LHCN-M2 (cell line): Measurements from ENCODE around the gene COL18A1. TPM values are rescaled to one million over a fixed set of nuclear protein-coding genes. Genes with fewer than 3 reads are reported as not detected.

Experiments used
- DNase-seq: peaks from one replicate; pipeline ENCODE4 v3.0.0-alpha.2; 2012; ENCODE audit warnings: low read depth
- total RNA-seq: library from RNA; depleted of rRNA; stranded (reverse); fragments of >200 nt; gene quantifications from 2 replicates; pipeline ENCODE4 v1.2.3, GENCODE V29; 2014

The COL18A1 gene
- total RNA-seq, 1 experiment from 2014 or later = 54.2 TPM

DNA sequence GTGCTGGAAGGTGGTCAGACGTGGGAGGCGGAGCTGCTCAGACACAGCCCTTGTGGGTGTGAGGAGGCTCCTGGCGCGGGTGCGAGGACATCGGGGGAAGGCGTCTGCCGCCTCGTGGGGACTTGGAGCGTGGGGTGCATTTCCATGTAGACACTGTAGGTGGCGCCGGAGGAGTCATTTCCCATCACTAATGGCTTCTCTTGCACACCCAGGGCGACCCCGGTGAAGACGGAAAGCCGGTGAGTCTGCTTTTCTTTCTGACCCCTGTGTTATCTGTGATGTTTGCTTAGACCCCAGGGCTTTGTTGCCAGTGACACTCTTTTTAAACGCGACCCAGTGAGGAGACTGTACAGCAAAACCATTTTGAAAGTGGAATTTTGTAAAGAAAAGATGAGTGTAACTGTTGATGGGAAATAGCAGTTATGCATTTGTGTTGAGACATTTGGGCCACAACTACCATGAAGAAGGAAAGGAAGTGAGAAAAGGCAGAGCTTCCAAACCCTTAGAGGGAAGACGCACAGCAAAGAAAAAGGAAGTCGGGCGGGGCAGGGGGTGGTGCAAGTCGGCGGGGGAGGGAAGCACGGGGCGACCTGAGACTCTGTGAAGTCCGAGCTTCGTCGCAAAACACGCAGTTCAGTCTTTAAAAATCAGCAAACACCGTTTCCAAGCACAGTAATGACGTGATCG is 73.3 kb downstream of the COL18A1 start:
- DNase-seq = peak; percentile 31

DNA sequence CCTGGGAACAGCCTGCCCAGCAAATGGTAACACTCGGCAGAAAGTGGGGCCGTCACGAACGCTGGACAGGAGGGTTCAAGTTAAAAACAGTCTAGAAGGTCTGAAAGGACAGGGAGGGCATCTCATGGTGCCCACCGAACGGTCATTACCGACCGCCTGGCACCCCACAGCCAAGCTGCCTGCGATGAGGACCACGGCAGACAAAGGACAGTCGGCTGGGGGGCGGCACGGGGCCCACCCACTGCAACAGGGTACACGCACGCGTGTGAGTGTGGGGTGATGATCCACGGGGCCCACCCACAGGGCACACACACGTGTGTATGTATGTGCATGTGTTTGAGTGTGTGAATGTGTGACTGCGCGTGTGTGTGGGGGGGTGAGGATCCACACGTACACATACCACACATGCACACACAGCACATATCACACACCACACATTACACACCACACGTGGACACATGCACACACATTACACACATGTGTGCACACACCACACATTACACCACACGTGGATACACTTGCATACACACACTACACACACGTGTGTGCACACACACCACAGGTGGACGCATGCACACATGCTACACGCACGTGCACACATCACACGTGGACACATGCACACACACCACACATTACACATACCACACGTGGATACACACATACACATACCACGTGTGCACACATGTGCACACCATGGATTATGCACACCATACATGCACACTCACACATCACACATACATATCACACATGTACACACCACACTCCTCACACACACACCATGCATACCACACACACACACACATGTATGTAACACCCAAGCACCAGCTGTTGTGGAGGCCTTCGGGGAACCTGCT is 74.1 kb downstream of the COL18A1 start:
- DNase-seq = no peak

DNA sequence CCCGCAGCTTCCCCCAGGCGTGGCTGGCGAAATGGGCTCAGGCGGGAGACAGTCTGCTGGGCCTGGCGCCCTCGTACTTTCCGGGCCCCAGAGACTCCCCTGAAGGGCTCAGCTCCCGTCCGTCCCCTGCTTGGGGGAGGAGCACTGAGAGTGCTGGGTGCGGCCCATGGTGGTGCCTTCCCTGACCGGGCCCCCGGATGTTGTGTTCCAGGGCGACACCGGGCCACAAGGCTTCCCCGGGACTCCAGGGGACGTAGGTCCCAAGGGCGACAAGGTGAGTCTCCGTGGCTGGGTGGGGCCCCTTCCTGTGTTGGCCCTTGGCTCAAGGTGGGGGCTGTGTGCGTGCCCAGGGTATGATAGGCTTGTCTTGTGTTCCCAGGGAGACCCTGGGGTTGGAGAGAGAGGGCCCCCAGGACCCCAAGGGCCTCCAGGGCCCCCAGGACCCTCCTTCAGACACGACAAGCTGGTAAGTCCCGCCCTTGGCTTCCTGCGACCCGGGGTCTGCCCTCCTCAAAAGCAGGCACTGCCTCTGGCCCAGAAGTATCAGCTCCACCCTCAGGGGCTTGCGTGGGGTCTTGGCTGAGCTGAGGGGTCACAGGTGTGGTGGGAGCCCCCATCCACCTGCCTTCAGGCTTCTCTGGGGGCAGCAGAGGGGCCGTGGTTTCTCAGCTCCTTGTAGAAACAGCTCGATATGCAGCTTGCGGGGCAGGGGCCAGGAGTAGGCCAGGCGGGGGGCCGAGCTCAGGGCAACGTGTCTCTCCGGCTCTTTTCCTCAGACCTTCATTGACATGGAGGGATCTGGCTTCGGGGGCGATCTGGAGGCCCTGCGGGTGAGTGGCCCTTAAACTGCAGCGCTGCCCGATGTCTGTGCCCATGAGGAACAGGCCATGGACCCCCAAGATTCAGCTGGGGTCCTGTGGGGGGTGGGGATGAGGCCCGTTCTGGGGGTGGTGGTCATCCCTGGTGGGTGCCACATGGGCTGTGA is 75.0 kb downstream of the COL18A1 start:
- no peak for DNase-seq

DNA sequence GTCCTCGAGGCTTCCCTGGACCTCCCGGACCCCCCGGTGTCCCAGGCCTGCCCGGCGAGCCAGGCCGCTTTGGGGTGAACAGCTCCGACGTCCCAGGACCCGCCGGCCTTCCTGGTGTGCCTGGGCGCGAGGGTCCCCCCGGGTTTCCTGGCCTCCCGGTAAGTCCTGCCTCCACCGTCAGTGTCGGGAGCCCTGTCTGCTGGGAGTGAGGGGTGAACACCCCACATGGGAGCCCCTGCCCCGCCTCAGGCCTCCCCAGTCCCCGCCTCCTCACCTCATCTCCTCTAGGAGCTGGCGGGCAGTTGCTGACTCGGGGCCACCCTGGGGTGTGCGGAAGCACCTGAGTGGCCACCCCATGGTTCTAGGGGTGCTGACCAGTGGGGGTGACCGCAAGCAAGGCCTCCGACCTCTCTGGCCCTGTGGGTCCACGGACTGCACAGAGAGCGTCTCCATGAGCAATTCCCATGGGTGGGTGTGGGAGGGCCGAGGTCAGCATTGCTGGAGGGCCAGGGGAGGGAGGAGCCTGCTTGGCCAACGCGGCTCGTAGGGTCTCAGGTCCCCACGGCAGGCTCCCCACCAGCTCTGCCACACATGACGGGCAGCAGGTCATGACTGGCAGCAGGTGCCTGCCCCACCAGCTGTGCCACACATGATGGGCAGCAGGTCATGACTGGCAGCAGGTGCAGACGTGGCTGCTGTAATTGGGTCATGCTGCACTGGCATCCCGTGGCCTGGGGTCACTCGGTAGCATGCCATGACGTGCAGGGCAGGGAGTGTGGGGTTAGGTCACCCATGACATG is 75.9 kb downstream of the COL18A1 start:
- DNase-seq = no peak

DNA sequence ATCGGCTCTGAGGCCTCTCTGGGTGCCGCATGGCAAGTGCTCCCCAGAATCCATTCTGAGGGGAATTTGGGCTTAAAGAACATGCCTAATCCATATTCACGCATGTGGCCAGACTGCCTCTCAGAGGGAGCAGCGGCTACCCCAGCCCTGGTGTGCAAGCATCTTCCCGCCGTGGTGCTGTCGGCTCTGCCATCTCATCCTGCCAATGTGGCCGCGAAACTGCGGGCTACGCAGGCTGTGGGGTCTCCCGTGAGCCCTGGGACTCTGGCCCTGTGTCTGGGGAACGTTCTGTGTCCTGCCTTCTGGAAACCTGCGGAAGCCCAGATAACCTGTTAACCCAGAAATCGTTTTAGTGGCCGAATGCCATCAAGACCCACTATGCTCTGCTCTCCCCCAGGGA is 76.6 kb downstream of the COL18A1 start:
- DNase-seq = no peak

DNA sequence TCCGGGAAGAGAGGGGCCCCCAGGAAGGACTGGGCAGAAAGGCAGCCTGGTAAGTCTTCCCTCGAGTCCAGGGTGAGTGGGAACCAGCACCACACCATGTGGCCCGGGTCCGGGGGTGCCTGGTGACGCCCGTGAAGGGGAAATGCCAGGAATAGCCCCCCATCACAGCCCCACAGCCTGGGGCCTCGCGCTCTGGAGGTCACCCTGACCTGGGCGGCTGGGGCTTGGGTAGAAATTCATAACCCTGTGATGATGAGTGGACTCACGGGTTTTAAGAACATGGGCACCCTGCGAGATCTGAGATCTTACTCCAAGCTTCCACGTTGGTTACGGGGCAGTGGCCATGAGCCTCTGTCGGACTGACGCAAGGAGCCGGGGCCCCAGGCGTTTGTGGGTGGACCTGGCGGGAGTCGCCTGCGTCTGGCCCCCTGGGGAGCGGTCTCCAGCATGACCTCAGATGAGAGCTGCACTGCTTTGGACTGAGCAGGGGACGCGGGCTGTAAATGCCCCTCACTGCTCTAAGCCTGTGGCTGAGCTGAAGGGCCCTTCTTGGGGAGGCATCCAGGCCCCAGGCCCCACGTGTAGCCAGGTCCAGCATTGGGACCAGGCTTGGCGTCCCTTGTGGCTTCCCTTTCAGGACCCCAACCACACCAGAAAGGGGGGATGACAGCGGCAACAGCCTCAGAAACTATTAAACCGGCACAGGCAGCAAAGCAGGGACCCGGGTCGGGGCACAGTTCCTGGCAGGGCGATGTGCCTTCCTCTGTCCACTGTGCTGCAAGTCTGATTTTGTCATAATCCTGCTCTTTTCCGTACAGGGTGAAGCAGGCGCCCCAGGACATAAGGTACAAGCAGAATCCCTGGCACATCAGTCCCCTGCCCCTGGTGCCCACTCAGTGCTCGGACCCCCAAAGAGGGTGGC is 77.3 kb downstream of the COL18A1 start:
- DNase-seq = no peak

DNA sequence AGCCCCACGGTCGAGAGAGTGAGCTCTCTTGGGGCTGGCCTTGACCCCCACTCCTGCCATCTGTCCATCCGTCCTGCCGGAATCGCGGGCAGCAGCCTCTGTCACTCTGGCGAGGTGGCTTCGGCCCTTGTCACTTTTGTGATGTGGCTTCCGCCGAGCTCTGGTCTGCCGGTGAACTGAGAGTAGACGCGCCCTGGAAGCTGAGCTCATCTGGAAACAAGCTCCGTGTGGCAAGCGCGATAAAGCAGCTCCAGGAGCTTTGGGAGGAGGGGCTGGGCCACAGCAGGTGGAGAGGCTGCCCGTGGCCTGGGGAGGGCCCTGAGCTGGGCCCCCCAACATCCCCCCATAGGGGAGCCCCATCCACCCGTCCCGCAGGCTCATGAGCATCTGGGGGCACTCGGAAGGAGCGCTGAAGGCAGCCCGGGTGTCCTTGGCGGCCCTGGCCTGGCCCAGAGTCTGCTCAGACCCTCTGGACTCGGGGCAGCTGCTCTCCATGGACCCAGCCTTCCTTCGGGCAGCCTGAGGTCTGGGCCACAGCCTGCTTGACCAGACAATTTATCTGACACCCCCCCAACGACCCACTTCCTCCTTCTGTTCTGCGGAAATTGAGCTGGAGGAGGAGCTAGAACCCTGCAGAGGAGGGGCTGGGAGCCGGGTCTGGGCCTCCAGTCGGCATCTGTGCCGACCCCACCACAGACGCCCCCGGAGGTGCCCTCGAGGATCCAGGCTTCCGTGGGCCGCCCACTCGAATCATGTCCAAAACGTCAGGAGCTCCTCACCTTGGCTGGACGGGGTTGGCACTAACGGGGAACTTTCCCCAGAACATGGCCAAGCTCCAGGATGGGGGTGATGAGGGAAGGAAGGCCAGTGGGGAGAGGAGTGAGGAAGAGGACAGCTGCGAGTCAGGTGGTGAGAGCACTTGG is 78.2 kb downstream of the COL18A1 start:
- no peak for DNase-seq

DNA sequence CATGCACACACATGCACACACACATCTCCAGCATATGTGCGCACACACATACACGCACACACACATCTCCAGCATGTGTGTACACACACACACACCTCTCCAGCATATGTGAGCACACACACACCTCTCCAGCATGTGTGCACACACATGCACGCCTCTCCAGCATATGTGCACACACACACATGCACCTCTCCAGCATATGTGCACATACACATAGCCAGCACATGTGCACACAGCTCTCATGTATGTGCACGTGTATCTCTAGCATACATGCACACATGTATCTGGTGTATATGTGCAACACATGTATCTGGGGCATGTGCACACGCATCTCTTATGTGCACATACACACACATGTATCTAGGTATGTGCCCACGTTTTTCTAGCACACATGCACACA is 79.4 kb downstream of the COL18A1 start:
- no peak for DNase-seq

DNA sequence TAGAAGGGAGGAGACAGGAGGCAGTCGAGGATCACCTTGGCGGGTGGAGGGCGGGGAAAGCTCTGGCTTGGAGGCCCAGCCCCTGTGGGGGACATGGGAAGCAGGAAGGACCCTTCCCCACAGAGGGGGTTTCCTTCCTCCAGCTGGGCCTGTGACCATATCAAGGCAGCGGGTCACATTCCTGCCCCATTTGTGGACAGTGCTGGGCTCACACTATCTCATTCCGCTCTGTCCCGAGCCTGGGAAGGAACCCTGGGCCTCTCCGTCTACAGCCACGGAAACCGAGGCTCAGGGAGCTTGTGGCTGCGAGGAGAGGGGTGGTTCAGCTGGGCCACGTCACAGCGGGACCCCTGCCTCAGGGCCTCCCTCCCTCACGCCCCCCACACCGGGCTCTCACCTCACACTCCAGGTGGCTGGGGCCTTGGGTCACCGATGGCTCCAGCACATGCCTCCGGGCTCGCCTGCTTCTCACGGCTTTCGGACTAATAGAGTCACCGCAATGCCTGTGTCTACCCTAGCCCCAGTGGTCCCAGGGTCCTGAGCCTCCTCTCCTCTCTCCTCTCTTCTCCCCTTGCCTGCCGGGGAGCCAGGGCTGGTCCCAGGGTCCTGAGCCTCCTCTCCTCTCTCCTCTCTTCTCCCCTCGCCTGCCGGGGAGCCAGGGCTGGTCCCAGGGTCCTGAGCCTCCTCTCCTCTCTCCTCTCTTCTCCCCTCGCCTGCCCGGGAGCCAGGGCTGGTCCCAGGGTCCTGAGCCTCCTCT is 80.9 kb downstream of the COL18A1 start:
- no peak for DNase-seq

DNA sequence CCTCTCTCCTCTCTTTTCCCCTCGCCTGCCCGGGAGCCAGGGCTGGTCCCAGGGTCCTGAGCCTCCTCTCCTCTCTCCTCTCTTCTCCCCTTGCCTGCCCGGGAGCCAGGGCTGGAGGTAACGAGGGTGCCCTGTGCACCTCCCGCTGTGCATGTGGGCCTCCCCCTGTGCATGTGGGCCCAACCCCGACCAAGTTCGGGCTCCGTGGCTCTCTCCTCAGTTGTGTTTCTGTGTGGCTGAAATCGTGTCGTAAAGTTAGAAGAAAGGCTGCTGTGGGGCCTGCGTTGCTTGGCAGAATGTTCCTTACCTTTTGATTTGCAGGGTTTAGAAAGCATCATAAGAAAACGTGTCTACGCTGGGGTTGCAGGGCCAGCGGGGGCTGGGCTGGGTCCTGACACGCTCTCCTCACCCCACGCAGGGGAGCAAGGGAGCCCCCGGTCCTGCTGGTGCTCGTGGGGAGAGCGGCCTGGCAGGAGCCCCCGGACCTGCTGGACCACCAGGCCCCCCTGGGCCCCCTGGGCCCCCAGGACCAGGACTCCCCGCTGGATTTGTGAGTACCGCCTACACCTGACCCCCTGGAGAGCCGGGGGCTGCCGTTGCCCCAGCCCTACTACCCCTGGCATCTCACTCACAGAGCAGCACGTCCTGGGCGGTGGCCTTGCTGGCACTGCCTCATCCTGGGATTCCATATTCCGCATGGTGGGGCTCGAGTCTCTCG is 81.6 kb downstream of the COL18A1 start:
- DNase-seq = no peak

DNA sequence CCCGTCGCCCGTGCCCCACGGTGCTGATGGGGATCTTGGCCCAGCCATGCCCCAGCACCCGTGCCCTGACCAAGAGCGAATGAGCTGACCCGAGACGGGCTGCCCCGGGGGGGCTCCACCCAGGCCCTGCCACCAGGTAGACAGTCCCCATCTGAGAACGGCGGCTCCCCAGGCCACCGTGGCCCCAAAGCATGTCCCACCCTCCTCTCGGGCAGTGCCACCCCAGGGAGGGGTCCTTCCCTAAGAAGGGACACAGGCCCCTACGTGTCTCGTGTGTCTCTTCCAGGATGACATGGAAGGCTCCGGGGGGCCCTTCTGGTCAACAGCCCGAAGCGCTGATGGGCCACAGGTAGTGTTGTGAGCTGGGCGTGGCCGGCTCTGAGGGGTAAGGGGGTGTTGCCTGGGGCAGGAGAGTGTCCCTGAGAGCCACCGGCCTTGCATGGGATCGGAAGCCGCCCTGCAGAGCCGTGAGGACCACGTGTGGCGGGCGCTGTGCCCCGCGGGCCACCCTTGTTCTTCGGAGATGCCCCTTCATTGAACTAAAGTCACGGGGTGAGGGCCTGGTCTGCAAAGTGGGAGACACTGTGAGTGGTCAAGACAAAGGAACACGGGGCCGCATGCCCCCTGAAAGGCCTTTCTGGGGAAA is 82.3 kb downstream of the COL18A1 start:
- no peak for DNase-seq

DNA sequence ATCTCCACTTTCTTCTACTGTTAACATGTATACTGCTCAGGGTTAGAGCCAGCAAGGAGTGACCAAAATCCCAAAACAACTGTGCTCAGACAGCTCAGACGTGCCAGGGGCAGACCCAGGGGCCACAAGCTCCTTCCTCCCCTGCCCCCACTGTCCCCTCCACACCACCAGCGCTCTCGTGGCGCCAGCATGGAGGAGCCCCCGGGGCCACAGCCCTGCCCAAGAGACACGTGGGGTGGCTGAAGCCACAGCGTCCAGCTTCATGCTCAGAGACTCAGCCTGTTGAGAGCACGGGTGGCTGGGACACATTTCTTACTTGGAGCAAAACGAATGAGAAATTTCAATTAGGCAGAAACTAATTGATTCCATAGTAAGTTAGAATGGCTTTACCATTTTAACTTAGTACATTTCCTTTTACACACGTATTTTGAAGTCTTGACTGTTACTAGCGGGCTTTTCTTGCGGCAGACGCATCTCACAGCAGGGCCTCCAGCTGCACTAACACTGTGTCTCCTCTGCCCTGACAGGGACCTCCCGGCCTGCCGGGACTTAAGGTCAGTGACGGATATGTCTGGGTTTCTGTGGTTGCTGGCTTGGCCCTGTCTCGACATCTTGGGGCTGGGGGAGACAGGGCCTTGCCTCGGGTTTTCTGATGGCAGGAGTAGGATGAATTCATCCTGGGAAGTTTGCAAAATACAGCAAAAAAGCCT is 83.1 kb downstream of the COL18A1 start:
- no peak for DNase-seq

DNA sequence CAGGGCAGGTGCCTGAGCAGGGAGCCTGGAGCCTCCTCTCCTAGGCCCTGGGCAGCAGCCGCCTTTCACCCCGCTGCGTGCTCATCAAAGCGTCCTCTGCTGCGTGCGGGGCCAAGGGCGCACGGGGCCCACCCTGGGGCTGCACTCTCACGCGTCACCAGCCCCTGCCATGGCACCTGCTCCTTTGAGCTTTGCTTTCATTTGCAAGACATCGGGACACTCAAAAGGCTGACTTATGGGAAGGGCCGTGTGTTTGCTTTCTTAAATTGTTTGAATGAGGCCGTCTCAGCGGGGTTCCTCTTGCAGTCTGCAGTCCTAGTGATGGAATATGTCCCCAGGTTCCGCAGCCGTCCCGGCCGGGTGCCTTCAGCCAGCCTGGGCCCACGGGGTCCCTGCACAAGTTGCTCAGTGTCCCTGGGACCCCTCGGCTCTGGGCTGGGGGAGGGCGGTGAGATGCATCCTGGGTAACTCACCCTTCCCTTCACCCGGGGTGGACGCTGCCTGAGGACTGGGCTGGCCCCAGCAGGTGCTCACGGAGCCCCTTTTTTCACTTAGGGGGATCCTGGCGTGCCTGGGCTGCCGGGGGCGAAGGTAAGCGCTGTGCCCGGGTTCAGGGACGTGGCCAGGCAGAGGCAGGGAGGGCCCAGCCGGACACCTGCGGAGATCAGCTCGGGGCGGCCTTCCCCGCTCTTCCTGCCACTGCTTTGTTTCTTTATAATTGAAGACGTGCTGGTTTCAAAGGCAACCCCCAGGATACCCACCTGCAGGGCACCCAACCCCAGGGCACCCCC is 84.2 kb downstream of the COL18A1 start:
- DNase-seq = no peak

DNA sequence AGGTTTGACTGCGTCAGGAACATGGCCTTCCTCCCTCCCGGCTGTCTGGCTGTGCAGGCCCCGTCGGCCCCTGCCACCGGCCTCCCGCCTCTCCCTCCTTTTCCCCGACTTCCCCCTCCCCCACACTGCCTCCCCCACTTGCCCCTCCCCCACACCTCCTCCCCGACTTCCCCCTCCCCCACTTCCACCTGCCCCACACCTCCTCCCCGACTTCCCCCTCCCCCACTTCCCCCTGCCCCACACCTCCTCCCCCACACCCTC is 84.7 kb downstream of the COL18A1 start:
- no peak for DNase-seq

DNA sequence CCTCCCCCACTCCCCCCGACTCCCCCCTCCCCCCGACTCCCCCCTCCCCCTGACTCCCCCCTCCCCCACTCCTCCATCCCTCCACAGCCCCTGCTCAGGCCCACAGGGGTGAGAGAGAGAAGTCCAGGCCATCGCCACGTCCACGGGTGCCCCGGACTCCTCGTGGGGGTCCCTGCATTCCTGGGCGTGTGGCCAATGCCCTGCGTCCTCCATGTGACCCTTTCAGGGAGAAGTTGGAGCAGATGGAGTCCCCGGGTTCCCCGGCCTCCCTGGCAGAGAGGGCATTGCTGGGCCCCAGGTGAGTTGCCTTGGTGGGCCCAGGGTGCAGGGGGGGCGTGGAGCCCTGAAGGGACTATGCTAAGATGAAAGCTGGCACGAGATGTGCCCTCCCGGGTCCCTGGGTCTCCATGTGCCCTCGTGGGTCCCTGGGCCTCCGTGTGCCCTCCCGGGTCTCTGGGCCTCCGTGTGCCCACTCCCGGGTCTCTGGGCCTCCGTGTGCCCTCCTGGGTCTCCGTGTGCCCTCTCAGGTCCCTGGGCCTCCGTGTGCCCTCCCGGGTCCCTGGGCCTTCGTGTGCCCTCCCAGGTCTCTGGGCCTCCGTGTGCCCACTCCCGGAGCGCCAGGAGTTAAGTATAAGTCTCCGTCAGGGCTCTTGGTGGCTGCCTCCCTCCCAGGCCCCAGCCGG is 85.2 kb downstream of the COL18A1 start:
- no peak for DNase-seq
